MCF 10A (cell line): ENCODE measurements around the gene SYDE2. TPM values are rescaled to one million over a fixed set of nuclear protein-coding genes. Genes with fewer than 3 reads are reported as not detected.

Experiments used
- BruUV-seq: library from RNA; stranded (reverse); fragments of 400-500 nt; replicated peaks from 2 replicates; lab custom pipeline; 2021; lab: Mats Ljungman, UMichigan
- CTCF ChIA-PET: fragments of 300-600 bp; sonication (Branson Sonifier 250); formaldehyde crosslinking; extraction: SDS; loops from one replicate; lab custom pipeline; 2021; ENCODE audit warnings: antibody characterized with exemption, inconsistent platforms; lab: Yijun Ruan, JAX
- POLR2A ChIA-PET: fragments of 300-600, 350-650 bp; sonication (Branson Sonifier 250); formaldehyde crosslinking; extraction: SDS; loops from one replicate; lab custom pipeline; 2020; ENCODE audit warnings: antibody characterized with exemption, inconsistent platforms; lab: Yijun Ruan, JAX
- DNase-seq: peaks from one replicate; pipeline ENCODE4 v3.0.0-alpha.2; 2018; ENCODE audit not compliant: unreplicated experiment
- H3K27ac Mint-ChIP-seq: one replicate; pipeline ENCODE4 v1.8.0; 2022; ENCODE audit warnings: mild to moderate bottlenecking, low read depth, mixed read lengths; ENCODE audit not compliant: unreplicated experiment
- H3K27me3 Mint-ChIP-seq: one replicate; pipeline ENCODE4 v1.8.0; 2022; ENCODE audit warnings: mixed read lengths; ENCODE audit not compliant: insufficient read depth, unreplicated experiment
- H3K36me3 Mint-ChIP-seq: one replicate; pipeline ENCODE4 v1.8.0; 2022; ENCODE audit warnings: mild to moderate bottlenecking, moderate library complexity, mixed read lengths; ENCODE audit not compliant: insufficient read depth, unreplicated experiment
- H3K4me1 Mint-ChIP-seq: one replicate; pipeline ENCODE4 v1.8.0; 2022; ENCODE audit warnings: mixed read lengths; ENCODE audit not compliant: insufficient read depth, unreplicated experiment
- H3K4me3 Mint-ChIP-seq: one replicate; pipeline ENCODE4 v1.8.0; 2022; ENCODE audit warnings: mild to moderate bottlenecking, moderate library complexity, mixed read lengths; ENCODE audit not compliant: unreplicated experiment
- H3K9me3 Mint-ChIP-seq: one replicate; pipeline ENCODE4 v1.8.0; 2022; ENCODE audit warnings: mixed read lengths; ENCODE audit not compliant: unreplicated experiment
- CTCF ChIP-seq: fragments of 200-600 bp; IDR thresholded peaks from one replicate; pipeline ENCODE4 v1.8.0; 2022; ENCODE audit warnings: antibody characterized with exemption, mild to moderate bottlenecking; ENCODE audit not compliant: unreplicated experiment
- intact Hi-C: fragments of 100-400 bp; cut with micrococcal nuclease; formaldehyde crosslinking; loops from 2 replicates; pipeline ENCODE4 v1.14.1; 2022
- total RNA-seq: library from RNA; stranded (reverse); gene quantifications from 2 replicates; pipeline ENCODE4 v1.2.3, GENCODE V29; 2022

Gene SYDE2
- total RNA-seq, 1 experiment from 2014 or later, result 5.9 TPM

DNA sequence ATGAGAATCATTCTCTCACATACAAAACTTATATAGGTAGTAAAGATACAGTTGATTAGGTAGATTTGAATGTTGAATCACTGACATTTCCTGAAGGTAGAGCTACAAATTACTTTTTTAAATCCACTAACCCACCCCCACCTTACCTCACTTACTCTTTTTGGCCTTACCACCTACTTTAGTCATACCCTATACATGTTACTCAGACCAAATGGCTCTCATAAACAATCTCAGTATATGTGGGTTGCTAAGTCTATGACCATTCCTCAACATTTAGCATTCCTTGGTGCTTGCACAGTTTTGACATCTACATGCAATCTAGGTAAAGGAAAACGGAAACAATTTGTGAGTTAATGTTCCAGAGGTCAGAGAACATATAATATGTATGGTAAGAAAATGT is 26.3 kb downstream of the SYDE2 start:
- ChIA-PET CTCF (no interaction called here), POLR2A (interaction anchor here (0.6 kb wide), 2 partner anchors 288 to 694 kb away, joined by 3 read pairs; no protein-coding TSS in a partner anchor)
- Mint-ChIP-seq H3K4me3 (no peak overlapping the region), H3K4me1 (peaks cover 2% of the 10 kb centered on the region), H3K27me3 (no peaks in the 10 kb centered on the region), H3K36me3 (peaks cover 6% of the 10 kb centered on the region), H3K27ac (no peak overlapping the region), H3K9me3 (no peaks in the 10 kb centered on the region)
- TF ChIP-seq CTCF, result no peak
- intact Hi-C loops, result no loop called here
- no peak for DNase-seq
- BruUV-seq, result no TSS peak

GRCh38 chr1:85172684-85173337 is 28.0 kb downstream of the SYDE2 start:
- H3K4me3 Mint-ChIP-seq, result no peak overlapping the region
- intact Hi-C loops, result no loop called here
- H3K9me3 Mint-ChIP-seq, result no peaks in the 10 kb centered on the region

DNA sequence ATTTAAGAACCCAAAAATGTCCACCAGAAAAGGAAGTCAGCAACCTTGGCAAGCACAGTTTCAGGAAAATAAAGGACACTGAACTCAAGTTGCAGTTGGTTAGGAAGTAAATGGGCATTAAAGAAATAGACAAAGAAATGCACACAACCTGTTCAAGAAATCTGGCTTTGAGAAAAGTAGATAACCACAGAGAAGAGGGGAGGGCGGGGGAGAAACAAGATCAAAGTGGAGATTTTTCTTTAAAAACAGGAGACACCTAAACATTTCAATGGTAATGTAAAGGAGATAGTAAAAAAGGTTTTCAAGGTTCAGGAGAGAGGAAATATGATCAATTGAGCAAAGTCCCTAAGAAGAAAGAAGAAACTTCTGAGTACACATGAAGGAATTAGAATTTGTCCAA is 29.1 kb downstream of the SYDE2 start:
- no peak for TF ChIP-seq CTCF
- no peaks in the 10 kb centered on the region for H3K9me3 Mint-ChIP-seq
- no peak overlapping the region for H3K4me3 Mint-ChIP-seq
- POLR2A ChIA-PET, result no interaction called here
- H3K4me1 Mint-ChIP-seq, result no peaks in the 10 kb centered on the region
- no peaks in the 10 kb centered on the region for H3K27me3 Mint-ChIP-seq
- peaks cover 10% of the 10 kb centered on the region for H3K36me3 Mint-ChIP-seq
- BruUV-seq, result no TSS peak
- no peak for DNase-seq
- CTCF ChIA-PET, result interaction anchor here (0.6 kb wide), 1 partner anchor 226 kb away, joined by 4 read pairs; no protein-coding TSS in a partner anchor
- intact Hi-C loops, result no loop called here
- no peak overlapping the region for H3K27ac Mint-ChIP-seq

More at GRCh38 chr1:85172684-85173337, 28.0 kb downstream of the SYDE2 start:
- Mint-ChIP-seq H3K27ac (no peak overlapping the region), H3K36me3 (peaks cover 6% of the 10 kb centered on the region), H3K27me3 (no peaks in the 10 kb centered on the region), H3K4me1 (no peaks in the 10 kb centered on the region)
- CTCF ChIA-PET, result no interaction called here
- POLR2A ChIA-PET, result no interaction called here
- no peak for TF ChIP-seq CTCF
- BruUV-seq, result no TSS peak
- DNase-seq, result no peak

GRCh38 chr1:85168884-85169283 is 31.9 kb downstream of the SYDE2 start:
- TF ChIP-seq CTCF, result no peak
- no peaks in the 10 kb centered on the region for H3K9me3 Mint-ChIP-seq
- DNase-seq, result no peak
- no TSS peak for BruUV-seq
- peaks cover 11% of the 10 kb centered on the region for H3K36me3 Mint-ChIP-seq
- ChIA-PET CTCF (interaction anchor here (1.1 kb wide), 1 partner anchor 9 kb away, joined by 4 read pairs; no protein-coding TSS in a partner anchor), POLR2A (interaction anchor here (0.6 to 1.2 kb wide), 3 partner anchors 31 to 71 kb away, joined by 3 to 6 read pairs (median 3); no protein-coding TSS in a partner anchor)
- no peaks in the 10 kb centered on the region for H3K27me3 Mint-ChIP-seq
- H3K4me1 Mint-ChIP-seq, result no peaks in the 10 kb centered on the region
- no peak overlapping the region for H3K27ac Mint-ChIP-seq
- H3K4me3 Mint-ChIP-seq, result no peak overlapping the region
- intact Hi-C loops, result no loop called here
